Measurements from ENCODE around the gene CSNK2A3.

The CSNK2A3 gene

GRCh38 chr11:11335043-11335442 is 18.0 kb downstream of the CSNK2A3 start:
- DNase-seq (ENCODE audit: low read depth in 2 of 2): no peak

- no peak for DNase-seq (ENCODE audit: low read depth in 2 of 2)
Measured at GRCh38 chr11:11334607-11335006, 18.4 kb downstream of the CSNK2A3 start.

GRCh38 chr11:11332141-11332710 is 20.8 kb downstream of the CSNK2A3 start:
- DNase-seq (ENCODE audit: low read depth in 2 of 2): no peak

GRCh38 chr11:11329062-11329806 is 23.8 kb downstream of the CSNK2A3 start:
- DNase-seq (ENCODE audit: low read depth in 2 of 2): no peak

GRCh38 chr11:11324090-11324489 is 29.0 kb downstream of the CSNK2A3 start:
- DNase-seq (ENCODE audit: low read depth in 2 of 2): no peak

- DNase-seq (ENCODE audit: low read depth in 2 of 2): no peak
Measured at GRCh38 chr11:11322101-11322500, 30.9 kb downstream of the CSNK2A3 start.

- no peak for DNase-seq (ENCODE audit: low read depth in 2 of 2)
Measured at GRCh38 chr11:11320825-11321224, 32.2 kb downstream of the CSNK2A3 start.

GRCh38 chr11:11318961-11319360 is 34.1 kb downstream of the CSNK2A3 start:
- no peak for DNase-seq (ENCODE audit: low read depth in 2 of 2)

GRCh38 chr11:11318461-11318860 is 34.6 kb downstream of the CSNK2A3 start:
- no peak for DNase-seq (ENCODE audit: low read depth in 2 of 2)

GRCh38 chr11:11316651-11317230 is 36.3 kb downstream of the CSNK2A3 start:
- no peak for DNase-seq (ENCODE audit: low read depth in 2 of 2)

- no peak for DNase-seq (ENCODE audit: low read depth in 2 of 2)
Measured at GRCh38 chr11:11313902-11314692, 39.0 kb downstream of the CSNK2A3 start.

GRCh38 chr11:11313426-11313825 is 39.6 kb downstream of the CSNK2A3 start:
- DNase-seq (ENCODE audit: low read depth in 2 of 2): no peak

GRCh38 chr11:11312738-11313137 is 40.3 kb downstream of the CSNK2A3 start:
- no peak for DNase-seq (ENCODE audit: low read depth in 2 of 2)

GRCh38 chr11:11311169-11311568 is 41.9 kb downstream of the CSNK2A3 start:
- DNase-seq (ENCODE audit: low read depth in 2 of 2): no peak

GRCh38 chr11:11309906-11310305 is 43.1 kb downstream of the CSNK2A3 start:
- no peak for DNase-seq (ENCODE audit: low read depth in 2 of 2)

- no peak for DNase-seq (ENCODE audit: low read depth in 2 of 2)
Measured at GRCh38 chr11:11308249-11308648, 44.8 kb downstream of the CSNK2A3 start.

GRCh38 chr11:11306855-11307254 is 46.2 kb downstream of the CSNK2A3 start:
- no peak for DNase-seq (ENCODE audit: low read depth in 2 of 2)

- DNase-seq (ENCODE audit: low read depth in 2 of 2): no peak
Measured at GRCh38 chr11:11304550-11304949, 48.5 kb downstream of the CSNK2A3 start.

- DNase-seq (ENCODE audit: low read depth in 2 of 2): no peak
Measured at GRCh38 chr11:11302565-11302964, 50.5 kb downstream of the CSNK2A3 start.

Measured in stimulated activated CD8-positive, alpha-beta memory T cell treated with anti-CD3 and anti-CD28 coated beads, Interleukin-7, amount 100 ng/mL, for 4 hours (primary cell).